ENCODE measurements around the gene RER1.
A peak's percentile ranks its signal among the peaks of the same experiment; 100 is the strongest.
"Not testable (repeated sequence)": the region's sequence is repeated elsewhere in the genome, so short reads cannot be mapped to it uniquely, and the experiment has no call there.

RER1 gene

GRCh38 chr1:2435746-2436355, 44.2 kb downstream of the RER1 start:
- no peak for TF ChIP-seq GATA1 (IDR thresholded peaks at IDR 0.05; ENCODE audit: low read depth, low read length)
- TF ChIP-seq POLR2A (IDR thresholded peaks at IDR 0.05; ENCODE audit: low read length), result no peak

GRCh38 chr1:2436876-2437275, 45.2 kb downstream of the RER1 start:
- no peak for DNase-seq
- TF ChIP-seq POLR2A (IDR thresholded peaks at IDR 0.05; ENCODE audit: low read length), result no peak
- no peak for TF ChIP-seq GATA1 (IDR thresholded peaks at IDR 0.05; ENCODE audit: low read depth, low read length)

More at GRCh38 chr1:2435746-2436355, 44.2 kb downstream of the RER1 start:
- DNase-seq, result no peak

GRCh38 chr1:2437617-2438016, 46.0 kb downstream of the RER1 start:
- TF ChIP-seq POLR2A (IDR thresholded peaks at IDR 0.05; ENCODE audit: low read length) (no peak), GATA1 (IDR thresholded peaks at IDR 0.05; ENCODE audit: low read depth, low read length) (no peak)
- DNase-seq, result no peak

GRCh38 chr1:2438038-2438437, 46.4 kb downstream of the RER1 start:
- no peak for DNase-seq
- TF ChIP-seq GATA1 (IDR thresholded peaks at IDR 0.05; ENCODE audit: low read depth, low read length) (no peak), POLR2A (IDR thresholded peaks at IDR 0.05; ENCODE audit: low read length) (no peak)

GRCh38 chr1:2438641-2439040, 47.0 kb downstream of the RER1 start:
- no peak for DNase-seq

GRCh38 chr1:2439369-2439768, 47.7 kb downstream of the RER1 start:
- no peak for DNase-seq
- TF ChIP-seq GATA1 (IDR thresholded peaks at IDR 0.05; ENCODE audit: low read depth, low read length) (no peak), POLR2A (IDR thresholded peaks at IDR 0.05; ENCODE audit: low read length) (no peak)

More at GRCh38 chr1:2438641-2439040, 47.0 kb downstream of the RER1 start:
- TF ChIP-seq GATA1 (IDR thresholded peaks at IDR 0.05; ENCODE audit: low read depth, low read length) (no peak), POLR2A (IDR thresholded peaks at IDR 0.05; ENCODE audit: low read length) (no peak)

- not testable (repeated sequence) for DNase-seq
Observed at GRCh38 chr1:2440346-2440745, 48.7 kb downstream of the RER1 start.

GRCh38 chr1:2441746-2442145, 50.1 kb downstream of the RER1 start:
- TF ChIP-seq GATA1 (IDR thresholded peaks at IDR 0.05; ENCODE audit: low read depth, low read length) (no peak), POLR2A (IDR thresholded peaks at IDR 0.05; ENCODE audit: low read length) (no peak)
- no peak for DNase-seq

- TF ChIP-seq POLR2A (IDR thresholded peaks at IDR 0.05; ENCODE audit: low read length) (no peak), GATA1 (IDR thresholded peaks at IDR 0.05; ENCODE audit: low read depth, low read length) (no peak)
- DNase-seq, result no peak
Observed at GRCh38 chr1:2442661-2443060, 51.0 kb downstream of the RER1 start.

- no peak for TF ChIP-seq POLR2A (IDR thresholded peaks at IDR 0.05; ENCODE audit: low read length)
- no peak for TF ChIP-seq GATA1 (IDR thresholded peaks at IDR 0.05; ENCODE audit: low read depth, low read length)
- DNase-seq, result peak in 1 of 2 experiments; percentile 22
Observed at GRCh38 chr1:2443277-2444137, 51.9 kb downstream of the RER1 start.

- DNase-seq, result no peak
- TF ChIP-seq POLR2A (IDR thresholded peaks at IDR 0.05; ENCODE audit: low read length) (no peak), GATA1 (IDR thresholded peaks at IDR 0.05; ENCODE audit: low read depth, low read length) (no peak)
Observed at GRCh38 chr1:2444138-2444591, 52.5 kb downstream of the RER1 start.

GRCh38 chr1:2445162-2445822, 53.7 kb downstream of the RER1 start:
- TF ChIP-seq POLR2A (IDR thresholded peaks at IDR 0.05; ENCODE audit: low read length), result no peak
- no peak for TF ChIP-seq GATA1 (IDR thresholded peaks at IDR 0.05; ENCODE audit: low read depth, low read length)
- no peak for DNase-seq

GRCh38 chr1:2445823-2446215, 54.2 kb downstream of the RER1 start:
- DNase-seq, result no peak
- TF ChIP-seq GATA1 (IDR thresholded peaks at IDR 0.05; ENCODE audit: low read depth, low read length) (no peak), POLR2A (IDR thresholded peaks at IDR 0.05; ENCODE audit: low read length) (no peak)

- no peak for TF ChIP-seq GATA1 (IDR thresholded peaks at IDR 0.05; ENCODE audit: low read depth, low read length)
- TF ChIP-seq POLR2A (IDR thresholded peaks at IDR 0.05; ENCODE audit: low read length), result no peak
- no peak for DNase-seq
Observed at GRCh38 chr1:2446394-2446793, 54.8 kb downstream of the RER1 start.

All from erythroblast (primary cell).